Activated CD4-positive, alpha-beta T cell treated with anti-CD3 and anti-CD28 coated beads for 24 hours (primary cell): ENCODE results near the gene CA10.

Experiments used
- DNase-seq, 2 donors: peaks; one replicate each; pipeline ENCODE4 v3.0.0-alpha.2; 2020; ENCODE audit warnings: low read depth in 2 of 2

CA10 gene

DNA sequence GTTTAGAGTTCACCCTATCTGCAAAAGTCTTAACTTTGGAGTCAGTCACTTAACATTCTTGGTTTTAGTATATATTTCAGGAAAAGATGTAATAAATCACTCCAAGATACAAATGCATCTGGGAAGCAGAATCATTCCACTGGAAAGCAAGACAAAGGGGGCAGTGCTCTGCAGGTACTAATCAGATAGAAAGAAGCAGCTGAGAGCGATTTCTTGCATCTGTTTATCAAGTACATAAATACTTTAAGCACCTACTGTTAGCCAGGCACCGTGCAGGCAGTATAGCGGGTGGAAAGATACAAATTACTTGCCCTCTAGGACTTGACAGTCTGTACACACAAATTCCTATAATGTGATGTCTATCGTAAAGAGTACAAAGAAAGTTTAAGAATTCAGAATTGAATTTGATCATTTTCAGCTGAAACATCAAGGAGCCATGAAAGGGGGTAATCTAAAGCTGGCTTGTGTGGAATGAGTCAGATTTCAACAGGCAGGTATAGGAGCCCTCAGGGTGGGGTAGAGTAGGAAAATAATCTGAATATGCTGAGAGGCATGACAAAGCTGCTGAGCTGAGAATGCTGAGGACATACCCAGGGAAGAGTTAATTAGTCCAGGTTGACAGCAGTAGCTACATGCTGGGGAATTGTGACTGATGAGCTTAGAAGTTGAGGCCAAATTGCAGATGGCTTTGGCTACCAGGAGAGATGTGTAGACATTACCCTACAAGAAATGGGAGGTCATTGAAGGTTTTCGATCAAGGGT lies 110.2 kb downstream of the CA10 start:
- DNase-seq: no peak

GRCh38 chr17:52047086-52047485 lies 111.4 kb downstream of the CA10 start:
- no peak for DNase-seq

DNA sequence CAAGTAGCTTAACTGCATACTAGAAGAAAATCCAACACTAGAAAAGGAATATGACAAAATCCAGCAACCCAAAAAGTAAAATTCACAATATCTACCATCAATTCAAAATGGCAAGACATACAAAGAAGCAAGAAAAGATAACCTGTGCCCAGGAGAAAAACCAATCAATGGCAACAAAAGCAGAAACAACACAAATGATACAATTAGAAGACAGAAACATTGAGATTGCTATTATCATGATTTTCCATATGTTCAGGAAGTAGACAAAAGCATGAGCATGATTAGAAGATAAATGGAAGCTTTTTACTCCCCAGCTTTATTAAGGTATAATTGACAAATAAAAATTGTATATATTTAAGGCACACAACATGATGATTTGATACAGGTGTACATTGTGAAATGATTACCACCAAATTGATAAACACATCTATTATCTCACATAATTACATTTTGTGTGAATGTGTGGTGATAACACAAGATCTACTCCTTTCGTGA lies 117.3 kb downstream of the CA10 start:
- no peak for DNase-seq

DNA sequence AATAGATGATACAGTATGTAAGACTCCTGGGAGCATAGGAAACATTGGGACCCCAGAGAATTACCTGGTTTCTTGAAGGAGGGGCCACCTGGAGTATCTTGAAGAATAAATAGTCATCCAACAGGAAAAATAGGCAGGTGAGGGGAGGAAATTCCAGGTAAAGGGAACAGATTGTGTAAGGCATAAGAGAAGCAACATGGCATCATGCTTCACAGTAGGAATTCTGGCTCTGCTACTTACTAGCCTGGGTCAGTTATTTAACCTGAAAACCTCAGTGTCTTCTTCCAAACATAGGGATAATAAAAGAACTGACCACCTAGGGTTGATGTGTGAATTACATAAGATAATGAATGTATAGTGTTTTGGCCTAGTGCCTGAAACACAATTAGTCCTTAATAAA lies 122.1 kb downstream of the CA10 start:
- DNase-seq: no peak

DNA sequence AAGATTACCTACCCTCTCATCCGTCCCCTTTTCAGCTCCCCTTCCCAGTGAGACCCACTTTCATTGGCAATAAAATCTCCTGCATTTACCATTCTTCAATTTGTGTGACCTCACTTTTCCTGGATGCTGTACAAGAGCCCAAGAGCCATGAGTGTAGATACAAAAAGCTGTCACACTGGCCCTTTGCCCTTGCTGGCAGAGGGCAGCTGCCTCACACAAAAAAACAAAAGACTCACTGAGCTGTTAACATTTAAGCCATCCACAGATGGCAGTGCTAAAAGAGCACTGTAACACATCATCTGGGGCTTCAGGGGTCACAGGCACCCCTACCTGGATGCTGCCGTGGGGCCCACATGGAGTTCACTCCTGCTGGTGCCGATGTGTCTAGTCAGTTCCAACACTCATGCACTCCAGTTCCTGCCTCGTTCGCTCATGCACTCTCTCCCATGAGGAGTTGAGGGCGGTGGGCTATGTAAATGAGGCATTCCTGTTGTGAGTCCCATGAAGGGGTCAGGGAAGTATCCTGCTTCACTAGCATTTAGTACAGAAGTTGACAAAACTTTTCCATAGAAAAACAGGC lies 123.1 kb downstream of the CA10 start:
- no peak for DNase-seq

DNA sequence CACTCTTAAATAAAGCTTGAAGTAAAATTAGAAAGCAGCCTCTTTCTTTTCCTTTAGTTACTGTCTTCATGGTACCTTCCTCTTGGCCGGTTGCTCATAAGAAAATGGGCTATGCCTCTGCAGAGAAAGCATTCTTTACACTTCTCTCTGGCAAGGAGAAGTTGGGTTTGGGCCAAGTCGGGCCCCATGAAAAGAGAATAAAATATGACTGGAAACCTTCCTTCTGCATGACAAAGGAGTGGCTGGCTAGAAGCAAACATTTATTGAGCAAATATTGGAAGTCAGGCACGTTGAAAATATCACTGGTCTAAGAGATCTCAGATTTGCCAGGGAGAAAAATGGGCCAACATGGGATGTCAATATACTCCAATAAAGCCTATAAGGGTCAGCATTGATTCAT lies 126.1 kb downstream of the CA10 start:
- no peak for DNase-seq

GRCh38 chr17:52030052-52030451 lies 128.5 kb downstream of the CA10 start:
- DNase-seq: no peak

DNA sequence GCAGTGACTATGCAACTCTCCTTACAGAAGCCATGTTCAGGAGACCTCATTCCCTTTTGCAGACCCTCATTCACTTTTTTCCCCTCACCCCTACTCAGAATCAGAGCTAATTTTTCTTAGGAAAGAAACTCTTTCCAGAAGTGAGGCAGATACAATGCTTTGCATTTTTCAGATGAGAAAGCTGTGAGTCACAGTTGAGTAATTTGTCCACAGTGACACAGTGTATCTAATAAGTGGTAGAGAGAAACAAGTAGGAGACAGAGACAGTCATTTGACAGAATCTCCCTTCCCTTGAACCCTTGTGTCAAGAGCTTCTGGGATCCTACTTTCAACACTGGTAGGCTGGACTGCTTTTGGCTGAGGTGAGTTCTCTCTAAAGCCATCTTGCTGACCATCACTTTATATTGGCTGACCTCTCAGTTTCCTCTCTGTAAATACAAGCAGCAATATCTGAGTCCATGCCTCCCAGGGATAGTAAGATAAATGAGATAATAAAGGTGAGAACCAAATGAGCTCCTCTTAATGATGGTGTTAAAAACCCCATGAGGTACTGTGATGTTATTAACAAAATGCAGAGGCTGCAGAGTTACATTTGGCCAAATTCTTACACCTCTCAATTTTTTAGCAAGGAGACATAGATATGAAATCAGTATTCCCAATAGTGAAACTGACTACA lies 130.8 kb downstream of the CA10 start:
- no peak for DNase-seq

DNA sequence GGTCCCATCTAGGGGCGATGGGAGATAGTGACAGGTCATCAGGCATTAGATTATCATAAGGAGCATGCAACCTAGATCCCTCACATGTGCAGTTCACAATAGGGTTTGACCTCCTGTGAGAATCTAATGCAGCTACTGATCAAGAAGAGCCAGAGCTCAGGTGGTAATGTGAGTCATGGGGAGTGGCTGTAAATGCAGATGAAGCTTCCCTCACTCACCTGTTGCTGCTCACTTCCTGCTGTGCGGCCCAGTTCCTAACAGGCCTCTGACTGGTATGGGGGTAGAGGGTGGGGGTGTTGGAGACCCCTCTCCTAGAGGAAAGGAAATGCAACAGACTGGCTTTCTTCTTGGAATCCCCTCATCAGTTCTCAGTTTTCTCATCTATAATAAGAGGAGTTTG lies 131.4 kb downstream of the CA10 start:
- no peak for DNase-seq

DNA sequence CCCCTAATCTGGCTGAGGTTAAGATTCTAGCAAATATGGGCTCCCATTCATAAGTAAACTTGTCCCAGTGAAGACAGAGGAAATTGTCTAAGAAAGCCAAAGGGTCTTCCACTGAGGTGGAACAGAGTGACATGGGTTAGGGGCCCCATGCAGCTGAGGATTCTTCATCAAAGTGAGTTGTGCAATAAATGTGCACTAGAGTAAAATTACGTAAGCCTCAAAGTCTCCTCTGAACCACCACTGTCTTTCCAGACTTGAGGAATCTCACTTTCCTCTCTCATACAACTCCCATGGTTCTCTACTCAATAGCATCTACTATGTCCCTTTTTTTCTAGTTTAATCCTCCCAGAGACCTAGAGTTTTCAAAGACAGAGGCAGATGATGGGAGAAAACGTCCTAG lies 132.4 kb downstream of the CA10 start:
- no peak for DNase-seq

GRCh38 chr17:52025236-52025635 lies 133.3 kb downstream of the CA10 start:
- DNase-seq: no peak

DNA sequence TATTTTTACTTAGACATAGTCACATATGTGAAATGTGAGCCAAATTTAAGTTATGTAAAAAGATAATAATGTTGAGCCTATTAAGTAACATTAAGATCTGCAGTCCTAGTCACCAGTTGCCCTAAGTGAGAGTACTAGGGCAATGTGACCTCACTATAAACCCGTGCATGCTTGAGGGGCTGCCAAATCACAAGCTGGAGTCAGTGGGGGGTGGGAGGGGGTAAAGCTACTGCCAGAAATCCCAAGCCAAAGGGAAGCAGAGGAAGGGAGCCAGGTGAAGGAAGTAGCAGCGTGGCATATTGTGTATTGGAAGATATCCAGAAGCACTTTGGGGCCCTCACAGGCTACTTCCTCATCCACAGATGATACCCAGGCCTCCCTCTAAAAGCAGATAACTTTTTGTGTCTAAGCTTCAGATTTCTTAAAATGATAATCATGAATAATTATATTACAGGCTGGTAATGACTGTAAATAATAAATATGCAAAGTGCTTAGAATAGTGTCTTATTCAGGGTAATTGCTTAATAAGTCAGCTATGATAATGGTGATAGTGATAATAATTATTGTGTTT lies 134.1 kb downstream of the CA10 start:
- no peak for DNase-seq

DNA sequence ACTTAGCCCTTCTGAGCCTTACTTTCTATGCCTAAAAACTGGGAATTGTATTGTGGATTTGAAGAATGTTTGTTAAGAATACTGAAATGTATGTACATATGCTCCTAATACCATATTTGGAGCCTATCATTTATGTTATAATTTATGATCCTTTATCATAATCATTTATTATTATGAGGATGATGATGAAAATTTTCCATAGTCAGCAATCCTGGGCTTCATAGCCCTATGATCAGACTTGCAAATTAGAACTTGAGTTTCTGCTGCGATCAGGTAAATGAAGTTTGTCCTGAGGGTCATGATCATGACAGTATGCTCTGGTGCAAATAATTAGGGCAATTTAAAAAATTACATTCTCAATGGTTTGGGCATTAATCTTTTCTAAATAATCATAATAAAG lies 147.4 kb downstream of the CA10 start:
- no peak for DNase-seq

- no peak for DNase-seq
Observed at GRCh38 chr17:51999654-52000053, 158.9 kb downstream of the CA10 start.

GRCh38 chr17:51997723-51998122 lies 160.8 kb downstream of the CA10 start:
- DNase-seq: no peak

DNA sequence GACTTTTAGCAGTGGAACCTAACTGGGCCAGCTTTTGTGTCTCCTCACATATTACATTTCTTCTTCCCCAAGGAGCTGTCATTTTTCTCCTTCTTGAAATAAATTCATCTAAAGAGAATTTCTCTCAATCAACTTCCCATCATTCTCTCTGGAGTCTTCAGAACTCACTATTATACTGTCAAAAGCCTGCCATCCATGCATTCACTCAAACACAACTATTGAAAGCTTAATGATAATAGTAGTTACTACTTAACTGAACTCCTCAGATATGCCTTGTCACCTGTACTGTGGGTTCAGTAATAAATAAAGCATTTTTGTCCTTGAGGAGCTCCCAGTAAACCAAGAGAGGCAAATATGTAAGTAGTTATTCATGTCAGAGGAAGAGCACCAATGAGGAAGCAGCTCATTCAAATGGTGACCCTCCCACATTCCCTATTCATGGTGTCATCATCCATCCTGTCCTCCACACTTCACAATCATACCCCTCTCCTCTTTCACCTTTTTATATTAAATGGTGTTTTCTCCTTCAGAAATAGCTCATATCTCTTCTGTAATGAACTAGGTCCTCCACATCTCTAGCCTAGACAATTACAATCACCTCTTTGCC lies 162.6 kb downstream of the CA10 start:
- no peak for DNase-seq

- DNase-seq: no peak
Observed at GRCh38 chr17:51992864-51993416, 165.6 kb downstream of the CA10 start.

DNA sequence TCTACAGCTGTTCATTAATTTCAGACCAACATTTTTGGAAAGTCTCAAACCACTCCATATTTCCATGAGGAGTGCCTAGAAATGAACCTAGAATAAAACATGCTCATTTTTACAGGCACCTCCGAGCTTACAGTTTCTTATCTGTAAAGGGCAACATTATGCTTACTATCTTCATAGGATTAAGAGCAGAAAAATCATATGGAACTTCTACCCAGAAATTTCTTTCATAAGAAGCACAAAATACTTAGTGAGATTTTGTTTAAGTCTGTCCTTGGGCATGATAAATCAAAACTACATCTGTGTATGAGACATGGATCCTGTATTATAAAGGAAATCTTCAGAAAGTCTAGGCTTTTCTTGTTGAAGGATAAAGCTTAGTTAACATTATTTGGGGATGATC lies 187.4 kb downstream of the CA10 start:
- no peak for DNase-seq

DNA sequence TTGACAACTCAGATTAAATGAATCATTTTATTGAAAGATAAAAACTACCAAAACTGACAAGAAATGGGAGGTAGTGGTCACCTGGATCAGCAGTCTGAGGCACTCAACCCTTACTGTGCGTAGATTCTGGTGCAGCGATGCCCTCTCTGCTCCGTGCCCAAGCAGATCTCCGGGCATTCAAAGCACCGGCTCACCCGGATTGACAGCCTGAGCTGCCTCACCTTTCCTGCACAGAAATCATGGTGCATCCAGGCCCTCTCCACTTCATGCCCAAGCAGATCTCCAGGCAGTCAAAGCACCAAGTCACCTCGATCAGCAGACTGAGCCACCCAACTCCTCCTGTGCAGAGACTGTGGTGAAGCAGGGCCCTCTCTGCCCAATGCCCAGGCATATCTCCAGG lies 196.8 kb downstream of the CA10 start:
- no peak for DNase-seq

DNA sequence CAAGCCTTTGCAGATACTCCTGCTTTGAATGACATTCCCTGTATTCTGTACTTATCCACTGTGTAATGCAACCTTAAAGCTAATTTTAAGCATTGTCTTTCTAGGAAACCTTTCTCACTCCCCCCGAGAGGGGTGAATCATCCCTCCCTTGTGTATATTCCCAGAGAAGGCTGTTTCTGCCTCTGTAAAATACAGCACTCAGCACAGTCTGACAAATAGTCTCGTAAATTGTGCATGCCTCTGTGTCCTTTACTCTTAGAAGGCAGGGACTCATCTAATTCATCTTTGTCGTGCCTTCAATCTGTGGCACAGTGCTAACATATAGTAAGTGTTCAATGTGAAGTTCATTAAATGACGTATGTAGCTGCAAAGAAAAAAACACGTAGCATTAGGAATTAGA lies 200.7 kb downstream of the CA10 start:
- DNase-seq: no peak

DNA sequence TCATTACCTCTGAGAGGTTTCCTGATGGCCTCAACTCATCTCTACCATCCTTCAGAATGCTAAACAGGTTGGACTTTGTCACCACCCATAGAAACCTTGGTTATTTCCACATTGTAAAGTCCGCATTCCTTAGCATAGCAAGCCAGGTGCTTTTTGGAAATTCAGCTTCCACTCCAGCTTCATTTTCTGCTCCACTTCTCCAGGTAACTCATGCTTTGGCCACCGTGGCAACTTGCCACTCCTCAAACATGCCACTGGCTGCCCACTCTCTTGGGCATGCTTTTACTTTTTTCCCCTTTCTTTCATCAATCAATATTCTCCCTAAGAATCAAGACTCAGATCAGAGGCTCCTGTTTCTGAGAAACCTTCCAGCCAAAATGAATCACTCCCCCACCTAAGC lies 203.3 kb downstream of the CA10 start:
- no peak for DNase-seq

DNA sequence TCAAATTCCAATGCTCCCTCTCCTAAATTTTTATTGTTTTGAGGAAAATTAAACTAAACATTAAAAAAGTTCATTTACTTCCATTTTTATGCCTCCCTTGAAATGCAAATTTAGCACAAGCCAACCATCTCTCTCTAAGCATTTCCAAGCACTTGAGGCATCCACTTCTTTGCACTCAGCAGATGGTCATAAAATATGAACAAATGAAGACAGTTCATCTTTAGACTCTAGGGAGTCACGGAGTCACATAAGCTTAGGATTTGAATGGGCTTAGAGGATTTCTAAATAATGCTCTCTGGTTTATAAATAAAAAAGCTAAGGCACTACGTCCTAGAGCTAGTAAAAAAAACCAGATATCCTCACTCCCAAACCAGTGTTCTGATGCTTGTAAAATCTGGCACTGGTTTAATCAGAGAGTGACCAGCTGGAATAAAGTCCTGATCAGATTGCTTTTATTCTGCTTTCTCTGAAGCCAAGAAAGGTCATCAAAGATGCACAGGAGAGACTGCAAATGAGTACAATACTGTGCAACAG lies 204.2 kb downstream of the CA10 start:
- DNase-seq: no peak
